HUES48 (cell line): Measurements from ENCODE around the gene DIAPH1.
A peak's percentile ranks its signal among the peaks of the same experiment; 100 is the strongest.

Source experiments
- H3K27ac ChIP-seq: one replicate; pipeline ENCODE4 v1.7.0; 2013; ENCODE audit warnings: low read depth, low read length, inconsistent platforms
- H3K27me3 ChIP-seq: 2 replicates; pipeline ENCODE4 v1.6.1; 2013; ENCODE audit warnings: mild to moderate bottlenecking, low read length; ENCODE audit not compliant: control insufficient read depth, insufficient read depth
- H3K36me3 ChIP-seq: 2 replicates; pipeline ENCODE4 v1.6.1; 2013; ENCODE audit warnings: low read length; ENCODE audit not compliant: control insufficient read depth, insufficient read depth
- H3K4me1 ChIP-seq: 2 replicates; pipeline ENCODE4 v1.6.1; 2013; ENCODE audit warnings: mild to moderate bottlenecking, low read length; ENCODE audit not compliant: control insufficient read depth, insufficient read depth
- H3K4me3 ChIP-seq: 2 replicates; pipeline ENCODE4 v1.5.1; 2013; ENCODE audit warnings: mild to moderate bottlenecking, low read depth, low read length
- H3K9ac ChIP-seq: 2 replicates; pipeline ENCODE4 v1.6.1; 2013; ENCODE audit warnings: mild to moderate bottlenecking, low read depth, low read length, moderate library complexity
- H3K9me3 ChIP-seq: 2 replicates; pipeline ENCODE4 v1.6.1; 2013; ENCODE audit warnings: low read length; ENCODE audit not compliant: control insufficient read depth, insufficient read depth

The DIAPH1 gene

GRCh38 chr5:141518618-141519015 is 100.2 kb downstream of the DIAPH1 start:
- Histone ChIP-seq H3K27ac (no peak overlapping the region), H3K9ac (no peak overlapping the region), H3K4me1 (peaks cover 19% of the 10 kb centered on the region), H3K27me3 (no peaks in the 10 kb centered on the region), H3K4me3 (no peak overlapping the region), H3K36me3 (peaks cover 64% of the 10 kb centered on the region), H3K9me3 (no peaks in the 10 kb centered on the region)

- no peak overlapping the region for H3K27ac ChIP-seq
- H3K4me3 ChIP-seq: no peak overlapping the region
- peaks cover 19% of the 10 kb centered on the region for H3K4me1 ChIP-seq
- H3K27me3 ChIP-seq: peaks cover 1% of the 10 kb centered on the region
- H3K36me3 ChIP-seq: peaks cover 58% of the 10 kb centered on the region
- no peaks in the 10 kb centered on the region for H3K9me3 ChIP-seq
- H3K9ac ChIP-seq: no peak overlapping the region
Observed at GRCh38 chr5:141517880-141518617, 100.8 kb downstream of the DIAPH1 start.

DNA sequence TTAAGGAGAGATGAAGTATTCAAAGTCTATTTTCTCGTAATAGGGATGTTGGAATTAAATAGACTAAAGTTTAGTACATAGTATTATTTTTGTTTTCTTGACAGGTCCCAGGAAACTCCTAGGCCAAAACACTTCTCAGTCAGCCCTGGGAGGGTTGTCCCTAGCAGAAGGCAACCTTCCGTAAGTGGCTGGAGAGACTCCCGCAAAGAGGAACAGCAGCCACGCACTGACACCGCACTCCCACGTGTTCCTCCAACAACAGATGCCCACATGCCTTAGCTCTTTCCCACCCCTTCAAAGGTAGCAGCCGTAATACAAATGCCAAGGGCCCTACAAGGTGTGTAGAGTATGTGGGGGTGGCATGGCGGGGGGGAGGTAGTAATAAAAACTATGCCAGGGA is 101.5 kb downstream of the DIAPH1 start:
- no peak overlapping the region for H3K27ac ChIP-seq

DNA sequence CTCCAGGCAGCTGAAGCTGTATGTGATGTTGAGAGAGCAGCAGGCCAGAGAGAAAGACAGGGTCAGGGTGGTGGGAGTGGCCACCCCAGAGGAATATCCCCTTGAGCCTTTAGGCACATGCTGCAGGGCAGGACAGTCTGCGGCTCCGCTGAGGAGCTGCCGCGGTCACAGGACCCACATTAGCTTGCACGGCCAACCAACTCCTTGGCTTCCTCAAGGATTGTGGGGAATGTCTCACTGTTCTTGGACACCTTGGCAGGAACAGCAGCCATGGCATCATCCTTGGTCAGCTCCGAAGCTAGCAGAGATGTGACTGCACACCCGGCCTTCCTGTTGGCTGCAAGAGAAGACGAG is 102.2 kb downstream of the DIAPH1 start:
- no peak overlapping the region for H3K9ac ChIP-seq
- no peak overlapping the region for H3K27ac ChIP-seq
- H3K36me3 ChIP-seq: peaks cover 44% of the 10 kb centered on the region
- H3K27me3 ChIP-seq: peaks cover 4% of the 10 kb centered on the region
- no peak overlapping the region for H3K4me3 ChIP-seq
- H3K9me3 ChIP-seq: no peaks in the 10 kb centered on the region
- H3K4me1 ChIP-seq: peaks cover 19% of the 10 kb centered on the region

More for the DNA sequence above, 101.5 kb downstream of the DIAPH1 start:
- H3K9ac ChIP-seq: no peak overlapping the region
- no peak overlapping the region for H3K4me3 ChIP-seq
- no peaks in the 10 kb centered on the region for H3K9me3 ChIP-seq
- H3K4me1 ChIP-seq: peaks cover 19% of the 10 kb centered on the region
- peaks cover 4% of the 10 kb centered on the region for H3K27me3 ChIP-seq
- peaks cover 51% of the 10 kb centered on the region for H3K36me3 ChIP-seq

DNA sequence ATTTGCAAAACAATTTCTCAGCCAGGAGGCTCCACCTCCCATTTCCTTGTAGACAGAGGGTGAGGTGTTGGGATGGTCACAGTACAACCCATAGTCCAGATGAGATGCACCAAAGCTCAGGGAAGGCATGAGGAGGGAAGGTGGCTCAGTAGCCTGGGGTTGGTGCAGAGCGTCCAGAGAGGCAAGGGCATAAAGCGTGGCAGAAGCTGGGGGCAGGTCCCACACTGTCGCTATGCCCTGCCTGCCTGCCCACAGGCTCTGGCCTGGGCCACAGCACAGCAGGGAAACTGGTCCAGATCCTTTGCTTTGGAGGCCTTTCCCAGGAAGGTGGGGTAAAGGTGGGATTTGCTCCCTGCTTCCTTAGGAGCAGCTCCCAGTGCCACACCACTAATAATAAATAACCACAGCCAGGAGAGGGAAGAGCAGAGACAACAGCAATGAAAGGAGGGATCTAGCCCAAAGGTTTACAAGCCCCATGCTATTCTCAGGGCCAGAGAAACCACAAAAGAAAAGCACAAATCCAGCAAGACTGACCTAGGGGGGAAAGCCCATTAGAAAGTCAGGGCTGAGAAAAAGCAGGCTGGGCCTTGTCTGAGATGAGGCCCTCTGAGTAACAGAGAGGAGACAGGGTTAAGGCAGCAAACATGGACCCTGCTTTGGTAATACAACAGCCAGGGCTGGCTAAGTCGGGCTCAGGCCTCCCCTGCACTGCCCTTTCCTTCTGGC is 102.7 kb downstream of the DIAPH1 start:
- Histone ChIP-seq H3K27ac (no peak overlapping the region), H3K9ac (no peak overlapping the region), H3K4me3 (no peak overlapping the region), H3K9me3 (no peaks in the 10 kb centered on the region), H3K27me3 (peaks cover 4% of the 10 kb centered on the region), H3K4me1 (peaks cover 19% of the 10 kb centered on the region), H3K36me3 (peaks cover 39% of the 10 kb centered on the region)

- Histone ChIP-seq H3K4me1 (peaks cover 19% of the 10 kb centered on the region), H3K36me3 (peaks cover 34% of the 10 kb centered on the region), H3K4me3 (no peak overlapping the region), H3K9ac (no peak overlapping the region), H3K27ac (peak overlapping the region; percentile 93), H3K9me3 (no peaks in the 10 kb centered on the region), H3K27me3 (peaks cover 4% of the 10 kb centered on the region)
Observed at GRCh38 chr5:141515141-141515540, 103.7 kb downstream of the DIAPH1 start.

DNA sequence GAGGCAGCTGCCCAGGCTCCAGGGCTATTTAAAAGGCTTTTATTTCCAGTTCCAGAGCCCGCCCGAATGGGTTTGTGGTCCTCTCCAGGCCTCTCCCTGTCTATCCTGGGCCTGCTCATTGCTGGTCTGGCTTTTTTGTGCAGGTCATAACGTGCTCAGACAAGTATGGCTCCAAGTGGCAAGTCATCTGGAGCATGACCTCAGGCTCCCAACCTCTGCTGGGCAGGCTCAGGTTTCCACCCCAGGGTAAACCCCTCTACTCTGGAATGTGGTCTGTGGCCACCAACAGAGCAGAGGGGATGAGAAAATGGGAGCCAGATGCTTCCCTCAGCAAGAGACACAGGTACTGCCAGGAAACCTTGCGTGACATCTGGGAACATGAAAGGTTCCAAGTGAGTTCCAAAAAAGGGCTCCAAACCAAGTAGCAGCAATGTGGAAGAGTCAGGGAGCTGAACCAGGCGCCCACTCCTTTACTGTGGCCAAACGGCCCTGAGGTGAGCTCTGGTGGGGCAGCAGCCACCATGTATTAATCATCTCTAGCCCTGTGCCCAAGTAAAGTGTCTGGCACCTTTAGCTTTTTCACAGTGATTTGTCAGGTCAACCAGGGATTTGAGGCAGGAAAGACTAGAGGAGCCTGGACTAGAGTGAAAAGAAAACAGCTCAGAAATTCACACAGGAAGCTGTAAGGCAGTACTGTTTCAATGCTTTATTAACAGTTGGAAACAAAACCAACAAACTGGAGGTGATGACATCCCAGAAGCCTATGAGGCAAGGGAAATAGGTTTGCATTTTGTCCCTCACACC is 104.3 kb downstream of the DIAPH1 start:
- H3K4me3 ChIP-seq: peak overlapping the region; percentile 78

DNA sequence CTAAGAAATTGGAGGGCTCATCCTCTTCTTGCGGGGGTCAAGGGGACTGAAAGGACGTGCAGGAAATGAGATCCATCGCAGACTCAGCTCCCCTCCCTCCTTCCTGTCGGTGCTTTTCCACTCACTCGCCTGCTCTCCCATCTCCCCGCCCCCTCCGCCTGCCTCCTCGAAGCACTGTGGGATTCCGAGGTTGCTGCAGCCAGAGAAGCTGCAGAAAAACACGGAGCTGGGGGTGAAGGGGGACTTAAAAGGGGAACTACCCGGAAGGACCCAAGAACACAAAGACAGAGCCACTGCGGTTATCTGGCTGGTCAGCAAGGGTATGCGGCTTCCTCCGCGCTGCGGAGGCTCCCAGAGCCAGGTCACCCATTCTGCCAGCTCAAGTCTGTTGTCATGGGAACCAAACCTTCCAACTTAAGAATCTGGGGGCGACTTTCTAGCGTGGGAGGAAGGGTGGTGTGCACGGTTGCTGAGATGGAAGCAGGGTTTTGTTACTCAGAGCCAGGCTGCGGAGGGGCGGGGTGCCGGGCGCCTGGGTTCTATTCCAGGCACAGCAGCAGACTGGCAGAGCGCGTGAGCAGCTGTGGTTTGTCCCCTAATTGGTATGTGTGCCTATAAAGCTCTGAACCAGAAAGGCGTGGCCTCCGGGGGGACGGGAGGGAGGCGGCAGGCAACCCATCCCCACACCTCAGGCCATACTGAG is 105.0 kb downstream of the DIAPH1 start:
- no peaks in the 10 kb centered on the region for H3K9me3 ChIP-seq
- H3K36me3 ChIP-seq: peaks cover 20% of the 10 kb centered on the region
- peak overlapping the region; percentile 49 for H3K9ac ChIP-seq

More for the DNA sequence above, 104.3 kb downstream of the DIAPH1 start:
- Histone ChIP-seq H3K36me3 (peaks cover 28% of the 10 kb centered on the region), H3K4me1 (peaks cover 19% of the 10 kb centered on the region), H3K27ac (peak overlapping the region; percentile 93), H3K9me3 (no peaks in the 10 kb centered on the region), H3K9ac (peak overlapping the region; percentile 49; the same call in 1 of the 2 replicates), H3K27me3 (peaks cover 4% of the 10 kb centered on the region)

GRCh38 chr5:141512911-141513626 is 105.7 kb downstream of the DIAPH1 start:
- H3K4me3 ChIP-seq: peak overlapping the region; percentile 78
- peak overlapping the region; percentile 49; the same call in 1 of the 2 replicates for H3K9ac ChIP-seq
- peak overlapping the region; percentile 93 for H3K27ac ChIP-seq
- H3K27me3 ChIP-seq: peaks cover 4% of the 10 kb centered on the region
- H3K36me3 ChIP-seq: peaks cover 17% of the 10 kb centered on the region
- H3K4me1 ChIP-seq: peaks cover 30% of the 10 kb centered on the region
- no peaks in the 10 kb centered on the region for H3K9me3 ChIP-seq

More for the DNA sequence above, 105.0 kb downstream of the DIAPH1 start:
- H3K27me3 ChIP-seq: peaks cover 4% of the 10 kb centered on the region
- peak overlapping the region; percentile 78 for H3K4me3 ChIP-seq
- H3K4me1 ChIP-seq: peaks cover 24% of the 10 kb centered on the region
- H3K27ac ChIP-seq: peak overlapping the region; percentile 93

DNA sequence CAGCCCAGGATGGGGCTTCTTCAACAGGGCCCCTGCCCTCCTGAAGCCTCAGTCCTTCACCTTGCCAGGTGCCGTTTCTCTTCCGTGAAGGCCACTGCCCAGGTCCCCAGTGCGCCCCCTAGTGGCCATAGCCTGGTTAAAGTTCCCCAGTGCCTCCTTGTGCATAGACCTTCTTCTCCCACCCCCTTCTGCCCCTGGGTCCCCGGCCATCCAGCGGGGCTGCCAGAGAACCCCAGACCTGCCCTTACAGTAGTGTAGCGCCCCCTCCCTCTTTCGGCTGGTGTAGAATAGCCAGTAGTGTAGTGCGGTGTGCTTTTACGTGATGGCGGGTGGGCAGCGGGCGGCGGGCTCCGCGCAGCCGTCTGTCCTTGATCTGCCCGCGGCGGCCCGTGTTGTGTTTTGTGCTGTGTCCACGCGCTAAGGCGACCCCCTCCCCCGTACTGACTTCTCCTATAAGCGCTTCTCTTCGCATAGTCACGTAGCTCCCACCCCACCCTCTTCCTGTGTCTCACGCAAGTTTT is 106.3 kb downstream of the DIAPH1 start:
- peaks cover 36% of the 10 kb centered on the region for H3K4me1 ChIP-seq
- peaks cover 17% of the 10 kb centered on the region for H3K36me3 ChIP-seq
- H3K4me3 ChIP-seq: peak overlapping the region; percentile 78
- no peak overlapping the region for H3K27ac ChIP-seq
- H3K9ac ChIP-seq: no peak overlapping the region
- no peaks in the 10 kb centered on the region for H3K9me3 ChIP-seq
- peaks cover 4% of the 10 kb centered on the region for H3K27me3 ChIP-seq
